Hematopoietic multipotent progenitor cell treated with erythropoietin and hydrocortisone succinate and interleukin-3 and kit ligand, for 4 days (in vitro differentiated cells): ENCODE results near the gene SIRT1.
"Not testable (repeated sequence)": the region's sequence is repeated elsewhere in the genome, so short reads cannot be mapped to it uniquely, and the experiment has no call there.

Experiments
- DNase-seq: peaks from one replicate; pipeline ENCODE4 v3.0.0-alpha.2; 2015

Gene SIRT1

GRCh38 chr10:67966035-67966434, 81.6 kb downstream of the SIRT1 start:
- not testable (repeated sequence) for DNase-seq
